EL (cell line): Measurements from ENCODE around the gene RANBP1.

ENCODE experiments used
- DNase-seq: peaks from one replicate; pipeline ENCODE4 v3.0.0-alpha.2; 2016

The RANBP1 gene

DNA sequence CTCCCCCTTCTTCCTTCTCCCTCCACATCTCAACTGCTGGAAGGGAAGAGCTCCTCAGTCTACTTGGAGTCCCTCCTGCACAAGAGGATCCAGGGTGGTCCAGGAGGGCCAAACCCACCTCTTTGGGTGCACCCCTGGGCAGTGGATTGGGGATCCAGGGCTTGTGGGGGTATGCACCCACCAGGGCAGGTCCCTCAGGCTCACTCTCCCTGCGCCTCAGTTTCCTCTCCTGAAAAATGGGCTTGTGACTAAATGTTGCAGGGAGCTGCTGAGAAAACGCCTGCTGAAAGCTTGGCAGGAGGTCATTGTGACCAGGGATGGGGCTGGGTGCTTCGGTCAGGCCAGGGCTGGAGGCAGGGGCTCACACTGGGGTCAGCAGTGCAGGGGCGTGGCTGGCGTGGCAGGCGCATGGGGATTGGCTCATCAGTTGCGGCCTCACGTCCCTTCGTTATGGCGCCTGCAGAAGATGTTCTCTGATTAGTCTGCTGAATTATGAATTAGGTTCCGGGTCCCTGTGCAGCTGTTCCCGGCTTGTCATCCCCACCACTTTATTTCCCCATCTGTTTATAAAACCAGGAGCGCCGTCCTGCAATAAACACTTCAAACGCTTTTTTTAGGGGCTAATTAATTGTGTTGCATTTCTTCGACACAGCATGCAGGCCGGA lies 60.6 kb downstream of the RANBP1 start:
- no peak for DNase-seq
